OCI-LY1 (cell line): ENCODE measurements around the gene GOLGA8N.

ENCODE experiments used
- H2AFZ ChIP-seq: fragments of 200-600 bp; sonication (generic), shearing (Covaris generic); 2 replicates; pipeline ENCODE4 v1.6.0; 2014; ENCODE audit warnings: antibody characterized with exemption, mild to moderate bottlenecking, low read length
- H3F3A ChIP-seq: fragments of 200-600 bp; sonication (generic), shearing (Covaris generic); 2 replicates; pipeline ENCODE4 v1.6.0; 2014; ENCODE audit warnings: mild to moderate bottlenecking, antibody characterized with exemption, low read length, moderate library complexity; ENCODE audit not compliant: insufficient read depth
- H3K27ac ChIP-seq: fragments of 200-600 bp; sonication (generic); 2 replicates; pipeline ENCODE4 v1.5.1; 2014; ENCODE audit warnings: low read length, mixed run types, mild to moderate bottlenecking, low read depth; ENCODE audit not compliant: poor library complexity, severe bottlenecking
- H3K27me3 ChIP-seq: fragments of 200-600 bp; sonication (generic); 2 replicates; pipeline ENCODE4 v1.6.0; 2014; ENCODE audit warnings: antibody characterized with exemption, mild to moderate bottlenecking, low read length, moderate library complexity; ENCODE audit not compliant: insufficient read depth
- H3K36me3 ChIP-seq: fragments of 200-600 bp; sonication (generic); 2 replicates; pipeline ENCODE4 v1.6.1; 2014; ENCODE audit warnings: mild to moderate bottlenecking, antibody characterized with exemption, low read length, moderate library complexity, mixed read lengths; ENCODE audit not compliant: insufficient read depth
- H3K4me1 ChIP-seq: fragments of 200-600 bp; sonication (generic); 2 replicates; pipeline ENCODE4 v1.5.1; 2014; ENCODE audit warnings: mild to moderate bottlenecking, low read length, moderate library complexity; ENCODE audit not compliant: insufficient read depth, severe bottlenecking
- H3K4me2 ChIP-seq: fragments of 200-600 bp; sonication (generic), shearing (Covaris generic); 2 replicates; pipeline ENCODE4 v1.6.1; 2014; ENCODE audit warnings: low read length
- H3K4me3 ChIP-seq: fragments of 200-600 bp; sonication (generic); 2 replicates; pipeline ENCODE4 v1.5.1; 2014; ENCODE audit warnings: low read length, low read depth, mild to moderate bottlenecking, mixed read lengths; ENCODE audit not compliant: poor library complexity, severe bottlenecking
- H3K79me2 ChIP-seq: fragments of 200-600 bp; shearing (Covaris generic); 2 replicates; pipeline ENCODE4 v1.6.1; 2016; ENCODE audit warnings: mixed run types, low read length, mixed read lengths; ENCODE audit not compliant: insufficient read depth
- H3K9ac ChIP-seq: fragments of 200-600 bp; sonication (generic), shearing (Covaris generic); 2 replicates; pipeline ENCODE4 v1.6.1; 2014; ENCODE audit warnings: mild to moderate bottlenecking, low read length, mixed read lengths
- H3K9me2 ChIP-seq: fragments of 200-600 bp; sonication (generic), shearing (Covaris generic); 2 replicates; pipeline ENCODE4 v1.6.1; 2014; ENCODE audit warnings: low read depth, mild to moderate bottlenecking, low read length, mixed read lengths
- H3K9me3 ChIP-seq: fragments of 200-600 bp; shearing (Covaris generic); 2 replicates; pipeline ENCODE4 v1.6.1; 2014; ENCODE audit warnings: low read length, mixed read lengths
- H4K20me1 ChIP-seq: fragments of 200-600 bp; sonication (generic), shearing (Covaris generic); 2 replicates; pipeline ENCODE4 v1.6.0; 2016; ENCODE audit warnings: mild to moderate bottlenecking, low read length; ENCODE audit not compliant: insufficient read depth
- CTCF ChIP-seq: fragments of 200-600 bp; sonication (generic), shearing (Covaris generic); IDR thresholded peaks from 2 replicates; pipeline ENCODE4 v1.5.1; 2017; ENCODE audit warnings: mild to moderate bottlenecking, antibody characterized with exemption, low read length, moderate library complexity, mixed read lengths
- EZH2 ChIP-seq: fragments of 200-600 bp; sonication (generic), shearing (Covaris generic); IDR thresholded peaks from 2 replicates; pipeline ENCODE4 v1.8.0; 2017; ENCODE audit warnings: borderline replicate concordance, mixed run types, mild to moderate bottlenecking, antibody characterized with exemption, low read length, moderate library complexity, mixed read lengths

The GOLGA8N gene

DNA sequence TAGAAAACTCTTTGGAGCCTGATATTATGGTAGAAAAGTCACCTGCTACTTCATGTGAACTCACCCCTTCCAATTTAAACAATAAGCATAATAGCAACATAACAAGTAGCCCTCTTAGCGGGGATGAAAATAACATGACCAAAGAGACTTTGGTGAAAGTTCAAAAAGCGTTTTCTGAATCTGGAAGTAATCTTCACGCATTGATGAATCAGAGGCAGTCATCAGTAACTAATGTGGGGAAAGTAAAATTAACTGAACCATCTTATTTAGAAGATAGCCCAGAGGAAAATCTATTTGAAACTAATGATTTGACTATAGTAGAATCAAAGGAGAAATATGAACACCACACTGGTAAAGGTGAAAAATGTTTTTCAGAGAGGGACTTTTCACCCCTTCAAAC lies 43.2 kb downstream of the GOLGA8N start:
- H3K4me3 ChIP-seq, result no peak overlapping the region
- H3K4me2 ChIP-seq, result no peak overlapping the region
- no peak overlapping the region for H2AFZ ChIP-seq
- peak overlapping the region; percentile 20 for H3K27ac ChIP-seq
- TF ChIP-seq EZH2 (no peak), CTCF (no peak)
- H3K27me3 ChIP-seq, result no peaks in the 10 kb centered on the region
- no peaks in the 10 kb centered on the region for H3K9me2 ChIP-seq
- no peaks in the 10 kb centered on the region for H3K9me3 ChIP-seq
- no peak overlapping the region for H3K9ac ChIP-seq
- H3K36me3 ChIP-seq, result peaks cover 95% of the 10 kb centered on the region
- no peaks in the 10 kb centered on the region; the same call in 1 of the 2 replicates for H3K79me2 ChIP-seq
- H3K4me1 ChIP-seq, result peaks cover 23% of the 10 kb centered on the region
- no peaks in the 10 kb centered on the region for H3F3A ChIP-seq
- H4K20me1 ChIP-seq, result no peaks in the 10 kb centered on the region

GRCh38 chr15:32636908-32637567 lies 43.8 kb downstream of the GOLGA8N start:
- Histone ChIP-seq H3F3A (no peaks in the 10 kb centered on the region), H2AFZ (no peak overlapping the region), H3K4me2 (no peak overlapping the region), H3K36me3 (peaks cover 89% of the 10 kb centered on the region), H3K4me3 (no peak overlapping the region), H3K9ac (no peak overlapping the region), H3K9me2 (no peaks in the 10 kb centered on the region), H3K27ac (peak overlapping the region; percentile 20), H4K20me1 (no peaks in the 10 kb centered on the region), H3K27me3 (no peaks in the 10 kb centered on the region), H3K9me3 (no peaks in the 10 kb centered on the region), H3K4me1 (peaks cover 23% of the 10 kb centered on the region), H3K79me2 (no peaks in the 10 kb centered on the region; the same call in 1 of the 2 replicates)
- TF ChIP-seq CTCF (no peak), EZH2 (no peak)

DNA sequence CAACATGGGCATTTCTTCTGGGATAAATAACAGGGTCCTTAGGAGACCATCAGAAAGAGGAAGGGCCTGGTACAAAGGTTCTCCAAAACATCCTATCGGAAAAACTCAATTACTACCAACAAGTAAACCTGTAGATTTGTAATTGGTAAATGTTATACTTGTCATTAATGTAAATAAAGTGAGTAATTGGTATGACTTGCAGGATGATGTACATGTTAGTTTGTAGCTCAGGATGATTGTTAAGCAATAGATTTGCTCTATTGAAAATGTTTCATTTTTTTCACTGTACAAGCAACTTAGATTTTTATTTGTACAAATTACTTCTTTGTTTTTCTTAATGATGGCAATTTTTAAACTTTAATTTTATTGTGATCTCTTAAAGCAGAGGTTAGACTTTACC lies 44.4 kb downstream of the GOLGA8N start:
- no peaks in the 10 kb centered on the region; the same call in 1 of the 2 replicates for H3K79me2 ChIP-seq
- peaks cover 23% of the 10 kb centered on the region for H3K4me1 ChIP-seq
- no peak overlapping the region for H3K4me3 ChIP-seq
- no peaks in the 10 kb centered on the region for H3K9me2 ChIP-seq
- TF ChIP-seq CTCF (no peak), EZH2 (no peak)
- H3K27me3 ChIP-seq, result no peaks in the 10 kb centered on the region
- H3K9me3 ChIP-seq, result no peaks in the 10 kb centered on the region
- H4K20me1 ChIP-seq, result no peaks in the 10 kb centered on the region
- no peak overlapping the region for H2AFZ ChIP-seq
- no peak overlapping the region for H3K9ac ChIP-seq
- H3K4me2 ChIP-seq, result no peak overlapping the region
- H3K36me3 ChIP-seq, result peaks cover 86% of the 10 kb centered on the region
- no peak overlapping the region for H3K27ac ChIP-seq
- no peaks in the 10 kb centered on the region for H3F3A ChIP-seq
